ENCODE results near the gene CDH11.

Gene CDH11

GRCh38 chr16:65125322-65125721 is 3.5 kb upstream of the CDH11 start:
- H2AFZ ChIP-seq (ENCODE audit: low read length) = no peak overlapping the region
- H3K27me3 ChIP-seq (replicated peaks; ENCODE audit: insufficient read depth, low read length) = no peaks in the 10 kb centered on the region
- H3K36me3 ChIP-seq (replicated peaks; ENCODE audit: insufficient read depth, low read length) = no peaks in the 10 kb centered on the region
- no peak overlapping the region for H3K9ac ChIP-seq (ENCODE audit: low read length)
- no peak for DNase-seq
- no peaks in the 10 kb centered on the region for H3K9me3 ChIP-seq (replicated peaks; ENCODE audit: insufficient read depth, low read length)
- no peaks in the 10 kb centered on the region for H3K9me2 ChIP-seq (replicated peaks; ENCODE audit: insufficient read depth, low read length)
- no peaks in the 10 kb centered on the region for H4K20me1 ChIP-seq (ENCODE audit: insufficient read depth, low read length)
- no peaks in the 10 kb centered on the region for H3F3A ChIP-seq (ENCODE audit: insufficient read depth, low read length)
- no peak overlapping the region for H3K4me3 ChIP-seq (ENCODE audit: low read length)
- H3K4me1 ChIP-seq (ENCODE audit: low read length) = no peaks in the 10 kb centered on the region
- H3K4me2 ChIP-seq (ENCODE audit: low read depth, low read length) = no peak overlapping the region
- no peak overlapping the region for H3K27ac ChIP-seq (ENCODE audit: low read length)
- no peaks in the 10 kb centered on the region for H3K79me2 ChIP-seq (ENCODE audit: low read length)
- TF ChIP-seq EZH2 (optimal IDR thresholded peaks at IDR 0.05; ENCODE audit: low read depth, low read length) = no peak
- no peak for TF ChIP-seq CTCF (IDR thresholded peaks at IDR 0.05; ENCODE audit: low read length)
- no peak for TF ChIP-seq EZH2phosphoT487 (IDR thresholded peaks at IDR 0.05; ENCODE audit: low read length)

DNA sequence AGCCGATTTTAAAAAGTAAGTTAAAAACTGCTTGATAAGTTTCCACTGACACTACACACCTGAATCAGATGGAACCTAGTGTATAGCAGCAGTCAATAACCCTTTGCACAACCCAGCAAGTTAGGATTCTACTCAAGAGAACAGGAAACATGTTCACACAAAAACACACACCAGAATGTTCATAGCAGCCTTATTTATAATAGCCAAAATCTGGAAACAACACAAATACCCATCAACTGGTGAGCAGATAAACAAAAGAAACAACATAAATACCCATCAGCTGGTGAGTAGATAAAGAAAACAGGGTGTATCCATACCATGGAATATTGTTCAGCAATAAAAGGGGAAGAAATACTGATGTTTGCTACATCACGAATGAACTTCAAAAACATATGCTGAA is 2.7 kb upstream of the CDH11 start:
- no peaks in the 10 kb centered on the region for H3K79me2 ChIP-seq (ENCODE audit: low read length)
- no peak for DNase-seq

DNA sequence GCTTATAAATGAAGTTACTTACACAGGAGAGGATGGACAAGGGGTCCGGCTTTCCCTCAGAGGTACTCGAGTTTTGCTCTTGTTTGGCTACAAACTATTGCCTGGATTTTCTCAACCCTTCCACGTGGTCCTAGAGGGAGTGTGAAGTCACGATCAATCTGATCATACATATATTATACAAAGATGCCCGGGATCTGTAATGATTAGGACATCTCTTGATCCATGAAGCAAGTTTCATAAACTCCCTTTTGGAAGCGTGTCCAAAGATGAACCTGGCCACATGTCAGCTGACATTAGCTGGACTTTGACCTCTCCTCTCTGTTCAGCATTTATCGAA is 2.3 kb upstream of the CDH11 start:
- Histone ChIP-seq H3K27me3 (replicated peaks; ENCODE audit: insufficient read depth, low read length) (no peaks in the 10 kb centered on the region), H3K4me3 (ENCODE audit: low read length) (no peak overlapping the region), H3K9ac (ENCODE audit: low read length) (no peak overlapping the region), H3K36me3 (replicated peaks; ENCODE audit: insufficient read depth, low read length) (no peaks in the 10 kb centered on the region), H4K20me1 (ENCODE audit: insufficient read depth, low read length) (no peaks in the 10 kb centered on the region), H3K4me1 (ENCODE audit: low read length) (no peaks in the 10 kb centered on the region), H3K27ac (ENCODE audit: low read length) (no peak overlapping the region), H3K79me2 (ENCODE audit: low read length) (no peaks in the 10 kb centered on the region), H3K9me3 (replicated peaks; ENCODE audit: insufficient read depth, low read length) (no peaks in the 10 kb centered on the region), H2AFZ (ENCODE audit: low read length) (no peak overlapping the region), H3K9me2 (replicated peaks; ENCODE audit: insufficient read depth, low read length) (no peaks in the 10 kb centered on the region), H3F3A (ENCODE audit: insufficient read depth, low read length) (no peaks in the 10 kb centered on the region), H3K4me2 (ENCODE audit: low read depth, low read length) (no peak overlapping the region)
- no peak for DNase-seq
- no peak for TF ChIP-seq CTCF (IDR thresholded peaks at IDR 0.05; ENCODE audit: low read length)
- TF ChIP-seq EZH2phosphoT487 (IDR thresholded peaks at IDR 0.05; ENCODE audit: low read length) = no peak
- TF ChIP-seq EZH2 (optimal IDR thresholded peaks at IDR 0.05; ENCODE audit: low read depth, low read length) = no peak

More for the DNA sequence above, 2.7 kb upstream of the CDH11 start:
- Histone ChIP-seq H3K9ac (ENCODE audit: low read length) (no peak overlapping the region), H3K27ac (ENCODE audit: low read length) (no peak overlapping the region), H3K9me2 (replicated peaks; ENCODE audit: insufficient read depth, low read length) (no peaks in the 10 kb centered on the region), H3K4me1 (ENCODE audit: low read length) (no peaks in the 10 kb centered on the region), H3K4me3 (ENCODE audit: low read length) (no peak overlapping the region), H3K36me3 (replicated peaks; ENCODE audit: insufficient read depth, low read length) (no peaks in the 10 kb centered on the region), H3K27me3 (replicated peaks; ENCODE audit: insufficient read depth, low read length) (no peaks in the 10 kb centered on the region), H3K9me3 (replicated peaks; ENCODE audit: insufficient read depth, low read length) (no peaks in the 10 kb centered on the region), H3F3A (ENCODE audit: insufficient read depth, low read length) (no peaks in the 10 kb centered on the region), H3K4me2 (ENCODE audit: low read depth, low read length) (no peak overlapping the region), H2AFZ (ENCODE audit: low read length) (no peak overlapping the region), H4K20me1 (ENCODE audit: insufficient read depth, low read length) (no peaks in the 10 kb centered on the region)
- no peak for TF ChIP-seq CTCF (IDR thresholded peaks at IDR 0.05; ENCODE audit: low read length)
